GM13977 (cell line): Measurements from ENCODE around the gene RAB11FIP2.

Experiments used
- DNase-seq: peaks from one replicate; pipeline ENCODE4 v3.0.0; 2012; ENCODE audit warnings: low spot score
- in situ Hi-C: fragments of 300-500 bp; cut with MboI; formaldehyde crosslinking; loops from one replicate; pipeline ENCODE4 v1.12.0; 2022; ENCODE audit warnings: low sequenced_read_pairs, low pct_unique_long_range_greater_than_20kb, mixed read lengths, inconsistent platforms; ENCODE audit not compliant: unreplicated experiment
- TF ChIP-seq, protein P1 (sequence below): IDR thresholded peaks from 2 replicates; pipeline ENCODE4 v1.5.1; 2012; ENCODE audit warnings: mild to moderate bottlenecking, control low read depth; ENCODE audit not compliant: insufficient read depth; ENCODE audit errors: extremely low read depth, missing control alignments

The RAB11FIP2 gene

DNA sequence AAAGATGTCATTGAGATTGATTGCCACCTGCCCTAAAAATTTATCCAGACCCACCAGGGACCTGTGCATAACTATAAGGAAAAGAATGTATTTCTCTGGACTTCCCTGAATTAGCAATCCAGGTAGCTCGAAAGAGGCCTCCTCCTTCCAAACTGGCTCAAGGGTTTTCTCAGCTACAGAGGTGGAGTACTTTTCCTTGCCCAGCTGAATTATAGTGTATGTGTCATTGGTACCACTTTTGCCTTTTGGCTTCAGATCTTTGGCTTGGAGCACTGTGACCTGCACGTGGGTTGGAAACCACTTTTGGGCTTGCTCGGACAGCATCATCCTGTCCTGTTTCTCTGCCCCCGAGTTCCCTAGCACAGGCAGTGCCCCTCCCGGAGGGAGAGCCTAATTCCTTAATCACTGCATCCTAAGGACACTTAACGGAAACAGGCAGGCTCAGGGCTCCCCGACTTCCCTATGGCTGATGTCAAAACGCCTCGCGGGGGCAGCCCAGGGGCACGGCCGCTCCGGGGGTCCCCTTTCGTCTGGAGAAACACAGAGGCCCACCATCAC is 825 bp downstream of the RAB11FIP2 start:
- in situ Hi-C loops = no loop called here
- DNase-seq = peak; percentile 17
- TF ChIP-seq, protein P1, sequence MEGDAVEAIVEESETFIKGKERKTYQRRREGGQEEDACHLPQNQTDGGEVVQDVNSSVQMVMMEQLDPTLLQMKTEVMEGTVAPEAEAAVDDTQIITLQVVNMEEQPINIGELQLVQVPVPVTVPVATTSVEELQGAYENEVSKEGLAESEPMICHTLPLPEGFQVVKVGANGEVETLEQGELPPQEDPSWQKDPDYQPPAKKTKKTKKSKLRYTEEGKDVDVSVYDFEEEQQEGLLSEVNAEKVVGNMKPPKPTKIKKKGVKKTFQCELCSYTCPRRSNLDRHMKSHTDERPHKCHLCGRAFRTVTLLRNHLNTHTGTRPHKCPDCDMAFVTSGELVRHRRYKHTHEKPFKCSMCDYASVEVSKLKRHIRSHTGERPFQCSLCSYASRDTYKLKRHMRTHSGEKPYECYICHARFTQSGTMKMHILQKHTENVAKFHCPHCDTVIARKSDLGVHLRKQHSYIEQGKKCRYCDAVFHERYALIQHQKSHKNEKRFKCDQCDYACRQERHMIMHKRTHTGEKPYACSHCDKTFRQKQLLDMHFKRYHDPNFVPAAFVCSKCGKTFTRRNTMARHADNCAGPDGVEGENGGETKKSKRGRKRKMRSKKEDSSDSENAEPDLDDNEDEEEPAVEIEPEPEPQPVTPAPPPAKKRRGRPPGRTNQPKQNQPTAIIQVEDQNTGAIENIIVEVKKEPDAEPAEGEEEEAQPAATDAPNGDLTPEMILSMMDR = no peak

DNA sequence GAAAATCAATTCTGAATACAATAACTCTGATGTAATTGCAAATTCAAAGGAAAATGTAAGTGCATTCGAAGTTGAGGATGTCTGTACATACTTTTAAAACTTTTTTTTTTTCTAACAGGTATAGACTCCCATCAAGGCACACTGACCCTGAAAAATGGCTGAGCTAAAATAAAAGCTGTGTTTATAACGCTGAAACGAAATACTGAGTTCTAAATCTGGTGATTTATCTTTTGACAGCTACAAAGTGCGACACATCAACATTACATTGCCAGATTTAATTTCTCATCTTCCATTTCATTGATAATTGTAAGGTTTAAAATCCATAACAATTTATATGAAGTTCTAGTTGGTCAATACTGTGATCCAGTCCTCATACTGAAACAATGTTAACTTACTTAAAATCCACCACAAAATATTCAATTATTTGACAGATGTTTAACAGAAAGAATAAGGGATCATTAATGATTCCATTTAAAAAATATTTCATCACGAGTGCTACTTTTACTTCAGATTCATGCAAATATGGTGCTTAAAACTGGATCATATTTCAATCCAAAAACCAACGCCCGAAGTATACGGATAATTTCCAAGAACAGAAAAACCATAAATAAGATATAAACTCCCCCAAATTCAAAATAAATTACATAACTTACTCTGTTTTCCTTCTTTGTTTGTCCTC is 1.4 kb downstream of the RAB11FIP2 start:
- TF ChIP-seq, protein P1 = no peak
- DNase-seq = no peak
- in situ Hi-C loops = no loop called here

DNA sequence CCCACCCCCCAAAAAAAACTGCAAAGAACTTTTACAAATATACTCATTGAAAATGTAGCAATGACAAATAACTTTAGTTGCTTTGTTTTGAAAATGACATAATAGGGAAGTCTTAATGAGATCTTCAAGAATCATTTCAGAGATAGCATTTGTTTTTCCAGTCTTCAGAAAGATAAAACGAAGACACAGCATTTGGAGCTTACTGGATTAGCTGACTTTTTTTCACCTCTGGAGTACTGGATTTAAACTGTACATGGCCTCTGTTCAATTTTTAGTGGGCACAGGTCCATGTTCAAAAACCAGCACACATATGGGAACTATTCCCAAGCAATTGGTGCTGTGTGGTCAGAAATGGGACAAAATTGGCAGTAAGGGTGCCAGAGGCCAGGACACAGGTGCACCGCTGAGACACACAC is 3.9 kb downstream of the RAB11FIP2 start:
- DNase-seq = no peak
- TF ChIP-seq, protein P1 = no peak
- in situ Hi-C loops = no loop called here

DNA sequence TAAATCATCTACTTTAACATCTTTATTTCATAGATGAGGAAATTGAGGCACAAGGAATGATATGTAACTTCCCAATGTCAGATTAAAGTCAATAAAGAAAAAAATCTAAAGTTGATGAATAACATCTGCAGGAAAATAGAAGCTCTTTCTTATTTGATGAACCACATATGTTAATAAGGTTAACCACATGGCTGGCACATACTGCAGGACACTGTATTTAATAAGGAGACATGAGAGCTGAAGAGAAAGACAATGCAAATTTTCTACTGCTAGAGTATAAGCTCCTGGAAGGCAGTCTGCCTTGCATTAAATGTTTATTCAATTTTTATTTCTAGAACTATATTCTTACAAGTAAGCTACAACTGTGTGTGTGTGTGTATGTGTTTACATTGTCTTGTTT is 4.4 kb downstream of the RAB11FIP2 start:
- in situ Hi-C loops = no loop called here
- TF ChIP-seq, protein P1 = no peak
- DNase-seq = no peak

DNA sequence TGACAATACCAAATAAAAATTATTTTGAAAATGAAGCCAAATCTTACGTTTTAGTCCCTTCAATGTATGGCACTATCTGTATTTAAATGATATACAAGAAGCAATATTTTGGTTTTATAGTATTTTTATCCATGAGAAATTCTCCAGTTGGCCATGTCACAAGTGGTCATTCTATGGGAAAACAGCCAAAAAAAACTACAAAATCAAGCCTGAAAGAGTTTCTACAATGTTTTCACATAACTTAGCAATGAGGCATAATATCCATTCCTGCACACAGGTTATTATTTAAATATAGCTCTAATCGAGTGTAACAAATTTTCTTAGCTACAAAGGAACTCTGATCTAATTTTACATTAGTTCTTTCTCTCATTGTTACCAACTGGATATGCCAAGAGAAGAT is 5.4 kb downstream of the RAB11FIP2 start:
- TF ChIP-seq, protein P1 = no peak
- in situ Hi-C loops = no loop called here
- no peak for DNase-seq

DNA sequence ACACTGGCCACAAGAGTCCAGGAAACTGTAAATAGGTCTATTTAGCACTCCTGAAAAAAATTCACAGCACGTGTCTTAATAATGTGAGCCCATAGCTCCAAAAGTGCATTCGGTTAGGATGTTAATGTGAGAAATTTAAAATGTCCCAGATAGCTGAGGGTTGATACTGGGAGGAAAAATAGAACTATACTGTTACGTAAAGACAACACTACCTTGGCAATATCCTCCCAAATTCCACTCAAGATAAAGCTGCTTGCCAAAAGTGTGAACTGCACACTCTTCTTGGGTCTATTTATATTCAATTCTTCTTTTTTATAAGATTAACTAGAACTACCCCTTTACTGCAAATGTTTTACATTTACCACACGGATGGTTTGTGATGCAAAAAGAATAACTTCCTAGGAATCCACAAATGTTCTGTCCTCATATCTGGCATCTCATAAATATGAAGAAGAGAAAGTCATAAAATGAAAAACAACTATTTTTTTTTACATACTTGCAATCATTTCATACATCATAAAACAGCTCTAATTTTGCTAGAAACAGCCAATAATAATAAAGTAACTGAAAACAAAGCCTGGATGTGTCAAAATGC is 10.4 kb downstream of the RAB11FIP2 start:
- DNase-seq = no peak
- TF ChIP-seq, protein P1 = no peak
- in situ Hi-C loops = no loop called here
